GM10266 (cell line): ENCODE data around the gene RPS6KA5.
"Not testable (repeated sequence)": the region's sequence is repeated elsewhere in the genome, so short reads cannot be mapped to it uniquely, and the experiment has no call there.

Experiments used
- DNase-seq: peaks from one replicate; pipeline ENCODE4 v3.0.0; 2012; ENCODE audit errors: extremely low spot score
- TF ChIP-seq, protein P1 (sequence below): IDR thresholded peaks from 2 replicates; pipeline ENCODE4 v1.5.1; 2012; ENCODE audit warnings: mild to moderate bottlenecking, low read depth; ENCODE audit not compliant: control insufficient read depth, insufficient read depth; ENCODE audit errors: missing control alignments

Gene RPS6KA5

DNA sequence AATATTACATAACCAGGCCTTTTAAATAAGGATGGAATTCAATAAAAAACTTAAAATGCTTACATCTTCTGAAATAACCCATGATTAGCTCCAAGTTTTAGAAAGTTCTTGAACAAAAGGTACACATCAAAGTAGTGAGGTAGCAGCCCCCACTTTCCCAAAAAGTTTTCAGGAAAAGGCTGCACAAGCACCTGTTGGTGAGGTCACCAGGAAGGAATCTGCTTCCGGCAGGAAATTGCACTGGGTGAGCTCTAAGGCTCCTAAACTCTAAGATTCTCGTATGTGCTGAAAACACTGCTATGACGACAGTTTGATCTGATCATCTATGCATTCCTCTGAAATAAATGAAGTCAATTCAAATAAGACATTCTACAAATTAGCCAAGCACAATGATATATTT is 210.0 kb downstream of the RPS6KA5 start:
- TF ChIP-seq, protein P1, sequence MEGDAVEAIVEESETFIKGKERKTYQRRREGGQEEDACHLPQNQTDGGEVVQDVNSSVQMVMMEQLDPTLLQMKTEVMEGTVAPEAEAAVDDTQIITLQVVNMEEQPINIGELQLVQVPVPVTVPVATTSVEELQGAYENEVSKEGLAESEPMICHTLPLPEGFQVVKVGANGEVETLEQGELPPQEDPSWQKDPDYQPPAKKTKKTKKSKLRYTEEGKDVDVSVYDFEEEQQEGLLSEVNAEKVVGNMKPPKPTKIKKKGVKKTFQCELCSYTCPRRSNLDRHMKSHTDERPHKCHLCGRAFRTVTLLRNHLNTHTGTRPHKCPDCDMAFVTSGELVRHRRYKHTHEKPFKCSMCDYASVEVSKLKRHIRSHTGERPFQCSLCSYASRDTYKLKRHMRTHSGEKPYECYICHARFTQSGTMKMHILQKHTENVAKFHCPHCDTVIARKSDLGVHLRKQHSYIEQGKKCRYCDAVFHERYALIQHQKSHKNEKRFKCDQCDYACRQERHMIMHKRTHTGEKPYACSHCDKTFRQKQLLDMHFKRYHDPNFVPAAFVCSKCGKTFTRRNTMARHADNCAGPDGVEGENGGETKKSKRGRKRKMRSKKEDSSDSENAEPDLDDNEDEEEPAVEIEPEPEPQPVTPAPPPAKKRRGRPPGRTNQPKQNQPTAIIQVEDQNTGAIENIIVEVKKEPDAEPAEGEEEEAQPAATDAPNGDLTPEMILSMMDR, result no peak

DNA sequence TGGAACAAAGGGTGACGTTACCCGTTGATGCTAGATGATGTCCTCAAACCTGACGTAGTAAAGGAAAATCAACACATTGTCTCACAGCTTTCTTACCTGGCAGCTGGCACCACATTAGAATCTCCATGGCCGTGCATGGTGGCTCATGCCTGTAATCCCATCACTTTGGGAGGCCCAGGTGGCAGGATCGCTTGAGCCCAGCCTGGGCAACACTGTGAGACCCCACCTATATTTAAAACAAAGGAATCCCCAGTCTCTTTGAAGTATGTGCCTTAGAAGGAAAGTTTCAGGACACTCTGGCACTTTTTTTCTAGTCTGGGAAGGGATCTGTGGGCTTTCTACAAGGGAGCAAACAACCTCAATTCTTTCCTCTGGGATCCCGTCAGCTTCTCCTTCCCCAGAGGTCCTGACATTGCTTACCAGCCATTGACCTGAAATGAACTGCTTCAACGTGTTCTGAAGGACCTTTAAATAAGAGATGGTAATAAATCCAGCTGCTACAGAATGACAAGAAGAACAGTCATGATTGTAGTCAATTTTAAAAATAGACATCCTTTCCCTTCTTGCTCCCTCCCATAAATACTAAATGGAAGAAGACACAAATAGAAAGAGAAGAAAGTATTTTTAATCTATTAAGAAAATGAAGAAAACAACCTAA is 210.5 kb downstream of the RPS6KA5 start:
- DNase-seq, result no peak
- TF ChIP-seq, protein P1, result no peak

More for the DNA sequence above, 210.0 kb downstream of the RPS6KA5 start:
- DNase-seq, result no peak

DNA sequence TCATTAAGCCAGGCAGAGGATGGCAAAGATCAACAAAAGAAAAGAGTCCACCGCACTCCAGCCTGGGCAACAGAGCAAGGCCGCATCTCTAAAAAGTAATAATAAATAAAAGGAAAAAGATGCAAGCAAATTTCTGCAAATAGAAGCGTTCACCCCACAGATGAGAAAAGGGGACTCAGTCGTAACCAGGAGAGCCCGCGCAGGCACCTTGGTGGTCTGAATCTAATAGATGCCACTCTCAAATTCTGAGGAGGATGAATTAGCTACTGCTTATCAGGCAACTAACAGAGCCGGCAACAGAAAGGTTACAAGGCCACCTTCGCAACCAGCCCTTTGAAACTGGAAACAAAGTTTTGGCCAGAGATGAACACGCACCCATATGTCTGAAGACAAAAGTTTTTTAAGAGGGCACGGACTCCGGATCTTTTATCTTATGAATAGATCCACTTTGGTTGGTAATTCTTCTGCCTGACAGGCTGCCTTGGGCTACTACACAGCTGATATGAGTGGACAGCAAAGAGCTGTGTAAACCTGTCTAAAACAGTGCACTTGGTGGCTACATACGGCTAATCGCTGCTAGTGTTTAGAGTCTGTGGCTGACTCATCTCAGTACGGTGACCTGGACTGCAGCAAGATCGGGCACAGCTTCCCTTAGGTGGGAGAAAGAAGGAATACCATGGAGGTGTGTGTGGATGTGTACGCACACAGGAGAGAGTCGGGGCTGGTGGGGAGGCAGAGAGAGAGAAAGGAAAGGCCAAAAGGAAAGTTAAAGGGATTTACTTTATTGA is 211.3 kb downstream of the RPS6KA5 start:
- TF ChIP-seq, protein P1, result no peak
- no peak for DNase-seq

DNA sequence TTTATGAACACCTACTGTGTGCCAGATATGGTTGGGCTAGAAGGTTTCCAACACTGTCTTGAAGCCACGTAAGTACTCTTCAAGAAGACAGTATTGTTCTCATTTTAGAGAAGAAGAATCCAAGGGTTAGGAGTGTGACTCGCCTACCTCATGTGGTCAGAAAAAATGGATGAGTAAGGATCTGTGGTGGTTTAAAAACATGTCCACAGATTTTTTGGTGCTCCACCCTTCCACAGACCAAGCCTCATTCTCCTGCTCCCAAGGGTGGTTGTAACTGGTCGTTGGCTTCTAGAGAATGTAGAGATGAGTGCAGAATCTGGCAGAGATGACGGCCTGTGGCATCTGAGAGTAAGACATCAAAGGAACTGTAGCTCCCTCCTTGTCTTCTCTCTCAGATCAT is 213.9 kb downstream of the RPS6KA5 start:
- TF ChIP-seq, protein P1, result no peak
- no peak for DNase-seq

DNA sequence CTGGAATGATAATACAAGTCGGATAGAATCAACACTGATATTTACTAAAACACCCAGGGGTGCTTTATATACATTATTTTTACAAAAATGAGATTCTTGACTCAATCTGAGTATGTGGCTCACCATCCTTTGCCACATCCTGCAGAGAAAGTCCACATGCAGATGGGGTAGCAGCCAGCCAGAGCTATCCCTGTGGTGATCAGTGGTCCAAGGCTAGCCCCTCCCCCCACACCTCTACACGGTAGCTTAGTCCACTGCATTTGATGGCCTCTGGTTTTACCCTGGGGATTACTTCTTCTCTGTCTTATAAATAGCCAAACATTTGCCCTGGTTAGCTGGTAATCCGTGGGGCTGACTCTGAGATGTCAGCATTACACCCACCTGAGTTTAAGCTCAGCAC is 216.1 kb downstream of the RPS6KA5 start:
- DNase-seq, result no peak
- TF ChIP-seq, protein P1, result no peak

DNA sequence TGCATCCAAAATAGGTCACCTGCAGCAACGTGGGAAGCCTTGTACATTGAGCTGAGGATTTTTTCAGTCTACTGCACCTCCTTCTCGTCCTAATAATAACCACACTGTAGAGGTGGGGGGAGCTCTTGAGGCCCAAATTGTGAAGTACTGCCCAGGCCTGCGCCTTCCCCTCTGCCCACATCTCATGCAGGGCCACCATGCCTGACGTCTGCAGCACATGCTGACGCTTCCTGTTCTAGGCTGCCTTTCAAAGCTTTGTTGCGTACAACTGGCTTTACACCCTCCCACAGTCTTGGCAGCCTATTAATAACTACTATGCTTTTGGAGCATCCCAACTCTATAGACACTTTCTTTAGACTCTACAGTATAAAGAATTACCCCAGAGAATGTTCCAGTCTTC is 217.7 kb downstream of the RPS6KA5 start:
- DNase-seq, result no peak
- TF ChIP-seq, protein P1, result no peak

DNA sequence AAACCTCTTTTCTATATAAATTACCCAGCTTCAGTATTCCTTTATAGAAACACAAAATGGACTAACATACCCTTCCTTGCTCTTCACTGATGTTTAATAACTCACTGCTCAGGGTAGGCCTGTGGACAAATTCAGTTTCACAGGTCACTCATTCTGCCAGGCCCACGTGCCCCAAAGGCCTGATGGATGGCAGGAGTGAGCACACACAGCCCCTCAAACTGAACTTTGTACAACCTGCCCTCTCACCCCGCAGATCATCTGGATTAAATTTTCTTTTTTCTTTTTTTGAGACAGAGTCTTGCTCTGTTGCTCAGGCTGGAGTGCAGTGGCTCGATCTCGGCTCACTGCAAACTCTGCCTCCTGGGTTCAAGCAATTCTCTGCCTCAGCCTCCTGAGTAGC is 219.8 kb downstream of the RPS6KA5 start:
- DNase-seq, result not testable (repeated sequence)

DNA sequence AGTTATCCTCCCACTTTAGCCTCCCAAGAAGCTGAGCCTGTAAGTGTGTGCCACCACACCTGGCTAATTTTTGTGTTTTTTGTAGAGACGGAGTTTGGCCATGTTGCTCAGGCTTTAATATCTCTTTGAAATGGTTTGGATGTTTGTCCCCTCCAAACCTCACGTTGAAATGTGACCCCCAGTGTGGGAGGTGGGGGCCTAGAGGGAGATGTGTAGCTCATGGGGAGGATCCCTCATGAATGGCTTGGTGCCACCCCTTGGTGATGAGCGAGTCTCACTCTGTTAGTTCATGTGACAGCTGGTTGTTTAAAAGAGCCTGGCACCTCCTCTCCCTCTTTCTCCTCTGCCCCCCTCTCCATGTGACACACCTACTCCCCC is 220.6 kb downstream of the RPS6KA5 start:
- TF ChIP-seq, protein P1, result no peak
- DNase-seq, result no peak
